Heart right ventricle (tissue), 16 donors: Measurements from ENCODE around the gene KIT. TPM values are rescaled to one million over a fixed set of nuclear protein-coding genes. Genes with fewer than 3 reads are reported as not detected.

Experiments used
- ATAC-seq, 8 donors: fragments of 200-7000 bp; cut with Tn5 transposase; one replicate each; pipeline ENCODE4 v1.9.1; 2020; ENCODE audit warnings: mild to moderate bottlenecking in 8 of 8, moderate library complexity in 8 of 8, moderate number of reproducible peaks in 1 of 8
- DNase-seq, 2 donors: peaks; one replicate each; pipeline ENCODE4 v3.0.0-alpha.2; 2020
- H3K27ac ChIP-seq, 10 donors: fragments of 200-600 bp; sonication (generic) in 2 of 10; one replicate each; pipeline versions ENCODE4 v1.5.0 to v1.8.0; 2020 to 2022; ENCODE audit warnings: mild to moderate bottlenecking in 3 of 10
- H3K27me3 ChIP-seq, 7 donors: fragments of 200-600 bp; one replicate each; pipeline ENCODE4 v1.8.0; 2021 to 2022; ENCODE audit warnings: mild to moderate bottlenecking in 2 of 7
- H3K36me3 ChIP-seq, 9 donors: fragments of 200-600 bp; sonication (generic) in 1 of 9; one replicate each; pipeline versions ENCODE4 v1.5.0 to v1.8.0; 2020 to 2022; ENCODE audit warnings: mild to moderate bottlenecking in 2 of 9
- H3K4me1 ChIP-seq, 9 donors: fragments of 200-600 bp; sonication (generic) in 1 of 9; one replicate each; pipeline versions ENCODE4 v1.5.0 to v1.8.0; 2020 to 2022; ENCODE audit warnings: mild to moderate bottlenecking in 4 of 9
- H3K4me3 ChIP-seq, 10 donors: fragments of 200-600 bp; sonication (generic) in 2 of 10; one replicate each; pipeline versions ENCODE4 v1.5.0 to v1.8.0; 2020 to 2022; ENCODE audit warnings: mild to moderate bottlenecking in 7 of 10, moderate library complexity in 2 of 10
- H3K9me3 ChIP-seq, 11 donors: fragments of 200-600 bp in 10 of 11; sonication (generic) in 2 of 11; one replicate each; pipeline versions ENCODE4 v1.5.0 to v1.8.0; 2013 to 2022; ENCODE audit warnings: mild to moderate bottlenecking in 2 of 11, control low read depth in 1 of 11, moderate library complexity in 1 of 11
- WGBS, 2 donors: extraction: QIAGEN DNeasy Blood & Tissue Kit; methylation state at CpG; one replicate each; pipeline ENCODE4 v1.1.7; 2013; ENCODE audit warnings: inconsistent platforms in 1 of 2; 5-methylcytosine and 5-hydroxymethylcytosine counted together
- intact Hi-C, 10 donors: fragments of 100-400 bp; cut with DNase I; formaldehyde crosslinking; loops; one replicate each; pipeline versions ENCODE4 v1.11.1 to v1.14.2; 2022
- polyA plus RNA-seq, 2 donors: library from polyadenylated mRNA; stranded (reverse); fragments of 200-250 nt; gene quantifications; one replicate each; pipeline ENCODE4 v1.2.3, GENCODE V29; 2013
- total RNA-seq, 10 donors: library from RNA; stranded (reverse); fragmentation: NEBNext Ultra II Directional in 3 of 10; extraction: Animal tissue kit (Norgen Biotek cat#: 25700) in 3 of 10; gene quantifications; one replicate each; pipeline versions ENCODE4 v1.2.1 to v1.2.4, GENCODE V29; 2021 to 2023
- TF ChIP-seq, protein P1 (sequence below), 9 donors: fragments of 200-600 bp; sonication (generic) in 2 of 9; IDR thresholded peaks; one replicate each; pipeline versions ENCODE4 v1.5.0 to v1.8.0; 2021 to 2022; ENCODE audit warnings: antibody characterized with exemption in 9 of 9, mild to moderate bottlenecking in 5 of 9, moderate library complexity in 1 of 9
- donor health status: Arrhythmogenic right ventricular cardiomyopathy.
- donor health status: ischemic (EF 13 %, LVEDD 7.1; RV severe dilation, severe dysfunction).
- donor health status: healthy with polysubstance abuse.
- donor health status: DM: no; HTN: yes; CAD: no.
- donor health status: DM: no; HTN: no; CAD: no.
- donor health status: ischemic (EF 25% LVEDD 6.9; RV normal size, moderate dysfunction).
- donor health status: ischemic (EF 25% LVEDD 5.7; RV mildly dilated, moderate dysfunction).
- donor health status: healthy.
- donor health status: DM: yes; HTN: yes; CAD: no.
- donor health status: Ischemic cardiomyopathy.
- donor health status: ischemic (EF 35%, LVEDD 5.7; RV mildly dilated, moderate dysfunction).
- donor health status: nonischemic (EF 11% LVEDD 7.7; RV severe dilation, severe dysfunction).
- donor health status: DM: yes; HTN: yes; CAD: no.
- donor health status: PGD.
- donor health status: ischemic (EF 29% LVEDD 5.4; RV normal size, mild dysfunction).
- donor health status: nonischemic (EF 23%, LVEDD 6.1; RV moderate dilation, normal function).

The KIT gene
- total and polyA plus RNA-seq, 12 donors, result 0.07 to 6.8 (median 2.1) TPM

DNA sequence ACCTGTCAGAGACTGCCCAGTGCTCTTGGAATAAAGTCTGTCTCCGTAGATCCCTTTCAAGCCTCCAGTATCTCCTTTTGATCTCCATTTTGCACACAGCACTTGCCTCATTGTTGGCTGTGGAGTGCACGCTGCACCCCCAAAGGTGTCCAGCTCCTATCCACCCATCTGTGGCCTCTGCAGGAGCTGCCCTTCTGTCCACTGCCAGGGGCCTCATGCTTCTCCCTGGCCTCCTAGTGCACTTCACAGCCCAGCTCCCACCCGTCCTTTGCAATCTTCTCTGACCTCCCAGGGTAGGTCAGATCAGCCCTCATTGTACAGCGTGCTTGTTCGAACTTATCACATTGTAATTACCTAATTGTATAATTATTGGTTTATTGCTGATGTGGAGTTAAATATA is 18.9 kb downstream of the KIT start:
- peaks cover 0 to 4% (median 0%) of the 10 kb centered on the region in 7 donors for H3K27me3 ChIP-seq
- no peak for DNase-seq
- H3K4me1 ChIP-seq, result no peaks in the 10 kb centered on the region
- intact Hi-C loops, result no loop called here
- H3K4me3 ChIP-seq, result no peak overlapping the region
- no peak for ATAC-seq
- TF ChIP-seq, protein P1, sequence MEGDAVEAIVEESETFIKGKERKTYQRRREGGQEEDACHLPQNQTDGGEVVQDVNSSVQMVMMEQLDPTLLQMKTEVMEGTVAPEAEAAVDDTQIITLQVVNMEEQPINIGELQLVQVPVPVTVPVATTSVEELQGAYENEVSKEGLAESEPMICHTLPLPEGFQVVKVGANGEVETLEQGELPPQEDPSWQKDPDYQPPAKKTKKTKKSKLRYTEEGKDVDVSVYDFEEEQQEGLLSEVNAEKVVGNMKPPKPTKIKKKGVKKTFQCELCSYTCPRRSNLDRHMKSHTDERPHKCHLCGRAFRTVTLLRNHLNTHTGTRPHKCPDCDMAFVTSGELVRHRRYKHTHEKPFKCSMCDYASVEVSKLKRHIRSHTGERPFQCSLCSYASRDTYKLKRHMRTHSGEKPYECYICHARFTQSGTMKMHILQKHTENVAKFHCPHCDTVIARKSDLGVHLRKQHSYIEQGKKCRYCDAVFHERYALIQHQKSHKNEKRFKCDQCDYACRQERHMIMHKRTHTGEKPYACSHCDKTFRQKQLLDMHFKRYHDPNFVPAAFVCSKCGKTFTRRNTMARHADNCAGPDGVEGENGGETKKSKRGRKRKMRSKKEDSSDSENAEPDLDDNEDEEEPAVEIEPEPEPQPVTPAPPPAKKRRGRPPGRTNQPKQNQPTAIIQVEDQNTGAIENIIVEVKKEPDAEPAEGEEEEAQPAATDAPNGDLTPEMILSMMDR (IDR thresholded peaks at IDR 0.05), result no peak
- H3K9me3 ChIP-seq, result no peaks in the 10 kb centered on the region
- WGBS, 2 donors, result 93 to 95% methylated on average over 5 of the region's 5 CpGs
- H3K36me3 ChIP-seq, result no peaks in the 10 kb centered on the region
- H3K27ac ChIP-seq, result no peak overlapping the region

DNA sequence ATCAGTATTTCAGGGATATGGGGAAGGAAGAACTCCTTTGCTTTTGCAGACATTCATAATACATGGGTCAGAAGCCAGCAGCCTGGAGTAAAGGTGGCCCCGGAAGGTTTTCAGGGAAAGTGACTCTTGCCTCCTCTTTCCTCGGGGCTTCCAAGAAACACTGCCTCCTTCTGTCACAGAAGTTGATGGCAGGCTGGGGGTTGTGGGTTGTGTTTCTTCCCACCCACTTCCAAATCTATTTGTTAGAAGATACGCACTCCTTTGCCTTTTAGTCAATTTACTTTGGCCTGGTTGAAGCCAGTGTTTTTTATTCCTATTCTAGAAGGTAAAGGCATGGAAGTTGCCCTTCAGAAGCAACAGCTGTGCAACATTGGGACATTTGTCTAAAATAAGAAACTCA is 19.7 kb downstream of the KIT start:
- WGBS, 2 donors, result 82 to 86% methylated on average over 3 of the region's 3 CpGs
- intact Hi-C loops, result no loop called here
- ATAC-seq, result no peak

DNA sequence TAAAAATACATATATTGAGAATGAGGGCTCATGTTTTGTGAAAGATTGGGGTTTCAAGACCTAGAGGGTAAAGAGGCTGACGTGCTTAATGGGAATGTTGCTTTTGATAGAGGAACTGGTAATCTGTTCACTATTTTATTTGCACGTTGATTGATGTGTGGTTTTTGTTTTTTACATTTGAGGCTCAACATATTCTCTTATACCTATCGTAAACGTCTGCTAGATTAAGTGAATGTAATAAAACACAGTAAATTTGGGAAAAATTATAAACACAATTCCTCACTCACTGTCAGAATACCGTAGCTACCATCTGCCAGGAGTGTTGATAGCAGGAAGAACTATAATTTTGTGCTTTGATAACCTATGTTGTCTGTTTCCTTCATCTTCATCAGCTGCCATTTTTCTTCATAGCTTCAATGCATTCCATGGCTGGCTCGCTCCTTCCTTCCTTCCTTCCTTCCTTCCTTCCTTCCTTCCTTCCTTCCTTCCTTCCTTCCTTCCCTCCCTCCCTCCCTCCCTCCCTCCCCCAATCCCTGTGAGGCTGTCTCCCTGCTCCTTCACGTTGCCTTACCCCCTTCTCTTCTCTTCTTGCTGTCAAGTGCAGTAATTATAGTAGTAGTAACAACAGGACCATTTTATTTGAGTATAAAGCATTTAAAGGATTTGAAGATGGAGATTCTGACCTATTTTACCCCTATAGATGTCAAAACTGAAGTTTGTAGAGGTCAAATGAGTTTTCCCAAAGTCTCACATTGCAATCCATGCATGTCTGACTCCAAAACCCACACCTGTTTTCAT is 20.3 kb downstream of the KIT start:
- WGBS, 2 donors, result 85 to 87% methylated on average over 7 of the region's 7 CpGs
- H3K36me3 ChIP-seq, result no peaks in the 10 kb centered on the region
- H3K27me3 ChIP-seq, result peaks cover 0 to 4% (median 0%) of the 10 kb centered on the region in 7 donors
- no peaks in the 10 kb centered on the region for H3K9me3 ChIP-seq
- ATAC-seq (no peak), DNase-seq (no peak)
- intact Hi-C loops, result no loop called here
- no peak overlapping the region for H3K4me3 ChIP-seq
- no peaks in the 10 kb centered on the region for H3K4me1 ChIP-seq
- H3K27ac ChIP-seq, result no peak overlapping the region
- TF ChIP-seq, protein P1 (IDR thresholded peaks at IDR 0.05), result no peak

More for the DNA sequence above, 19.7 kb downstream of the KIT start:
- Histone ChIP-seq H3K27ac (no peak overlapping the region), H3K9me3 (no peaks in the 10 kb centered on the region), H3K4me1 (no peaks in the 10 kb centered on the region), H3K4me3 (no peak overlapping the region), H3K36me3 (no peaks in the 10 kb centered on the region), H3K27me3 (peaks cover 0 to 4% (median 0%) of the 10 kb centered on the region in 7 donors)
- TF ChIP-seq, protein P1 (IDR thresholded peaks at IDR 0.05), result no peak
- DNase-seq, result no peak

DNA sequence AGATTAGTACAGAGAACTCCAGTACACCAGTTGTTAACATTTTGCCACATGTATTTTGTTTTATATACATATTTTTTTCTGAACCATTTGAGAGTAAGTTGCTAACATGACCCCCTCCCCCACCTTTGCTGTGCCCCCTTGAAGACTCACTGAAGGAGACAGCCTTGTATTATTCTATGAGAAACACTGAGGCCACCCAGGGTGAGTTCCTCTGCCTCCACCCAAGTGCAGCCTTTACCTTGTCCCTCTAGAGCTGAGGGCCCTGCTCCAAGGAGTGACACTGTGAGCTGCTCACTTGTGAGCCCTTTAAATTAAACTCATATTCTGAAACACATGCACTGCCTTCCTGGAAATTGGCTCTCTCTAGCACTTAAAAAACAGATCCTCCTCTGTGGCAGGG is 21.1 kb downstream of the KIT start:
- TF ChIP-seq, protein P1 (IDR thresholded peaks at IDR 0.05), result no peak
- peaks cover 0 to 4% (median 0%) of the 10 kb centered on the region in 7 donors for H3K27me3 ChIP-seq
- H3K27ac ChIP-seq, result no peak overlapping the region
- intact Hi-C loops, result no loop called here
- no peak overlapping the region for H3K4me3 ChIP-seq
- H3K4me1 ChIP-seq, result no peaks in the 10 kb centered on the region
- H3K9me3 ChIP-seq, result no peaks in the 10 kb centered on the region
- ATAC-seq, result no peak
- DNase-seq, result no peak
- H3K36me3 ChIP-seq, result no peaks in the 10 kb centered on the region
